HepG2 (cell line): ENCODE measurements around the gene ZBTB4. TPM values are rescaled to one million over a fixed set of nuclear protein-coding genes. Genes with fewer than 3 reads are reported as not detected.
A peak's percentile ranks its signal among the peaks of the same experiment; 100 is the strongest.

Experiments
- FOXK1 ChIP-seq: sonication (generic); formaldehyde crosslinking; IDR thresholded peaks from 2 replicates; pipeline ENCODE4 v1.4.0; 2020; ENCODE audit warnings: low read depth, missing genetic modification reagents, borderline replicate concordance
- HNRNPUL1 ChIP-seq: fragments of 200-400 bp; formaldehyde crosslinking; IDR thresholded peaks from 2 replicates; pipeline ENCODE4 v1.6.1; 2017; ENCODE audit warnings: low read depth, mild to moderate bottlenecking, low read length, moderate library complexity
- MLXIP ChIP-seq: sonication (generic); formaldehyde crosslinking; IDR thresholded peaks from 2 replicates; pipeline ENCODE4 v1.9.0; 2021; ENCODE audit warnings: missing genetic modification reagents, borderline replicate concordance
- SRSF1 ChIP-seq: fragments of 200-400 bp; formaldehyde crosslinking; optimal IDR thresholded peaks from 2 replicates; pipeline ENCODE3; 2017; ENCODE audit warnings: mild to moderate bottlenecking, low read depth, low read length, moderate library complexity
- SRSF4 ChIP-seq: fragments of 200-400 bp; formaldehyde crosslinking; IDR thresholded peaks from one replicate; pipeline ENCODE4 v1.6.1; 2018; ENCODE audit warnings: mild to moderate bottlenecking, low read depth, low read length, moderate library complexity; ENCODE audit not compliant: poor library complexity, severe bottlenecking
- ZBTB2 ChIP-seq: sonication (generic); formaldehyde crosslinking; IDR thresholded peaks from 2 replicates; pipeline ENCODE4 v1.8.0; 2022; ENCODE audit warnings: low read depth, missing genetic modification reagents
- ZNF501 ChIP-seq: sonication (generic); formaldehyde crosslinking; IDR thresholded peaks from 2 replicates; pipeline ENCODE4 v1.5.1; 2020; ENCODE audit warnings: mild to moderate bottlenecking, moderate library complexity, missing genetic modification reagents
- ZNF503 ChIP-seq: sonication (generic); formaldehyde crosslinking; IDR thresholded peaks from 2 replicates; pipeline ENCODE4 v1.4.0; 2020; ENCODE audit warnings: missing genetic modification reagents
- ZNF687 ChIP-seq: sonication (generic); formaldehyde crosslinking; IDR thresholded peaks from 2 replicates; pipeline ENCODE4 v1.5.1; 2020; ENCODE audit warnings: mild to moderate bottlenecking, missing genetic modification reagents, moderate library complexity
- ZNF782 ChIP-seq: sonication (generic); formaldehyde crosslinking; IDR thresholded peaks from 2 replicates; pipeline ENCODE4 v1.4.0; 2020; ENCODE audit warnings: missing genetic modification reagents, mild to moderate bottlenecking, borderline replicate concordance
- polyA plus RNA-seq, 8 experiments: library from polyadenylated mRNA; depleted of rRNA in 3 of 8; stranded (reverse) in 7 of 8; unstranded in 1 of 8; fragments of >200 nt; fragmentation: Illumina TruSeq in 4 of 8; extraction: Trizol in 4 of 8; gene quantifications; 2 replicates each; pipeline versions ENCODE4 v1.2.1 to v1.2.3, GENCODE V29; 2011 to 2016; ENCODE audit warnings: low read depth in 4 of 8, missing spikeins in 1 of 8, mixed read lengths in 1 of 8; ENCODE audit not compliant: insufficient read depth in 1 of 8
- total RNA-seq, 5 experiments: library from RNA; depleted of rRNA; stranded (reverse); fragments of >200 nt; fragmentation: Illumina TruSeq; extraction: Trizol; gene quantifications; 2 replicates each; pipeline ENCODE4 v1.2.3, GENCODE V29; 2016; ENCODE audit warnings: low read depth in 1 of 5
- TF ChIP-seq, protein P1 (sequence below): sonication (generic); formaldehyde crosslinking; IDR thresholded peaks from 2 replicates; pipeline ENCODE4 v1.4.0; 2020; ENCODE audit warnings: missing genetic modification reagents, borderline replicate concordance
- TF ChIP-seq, protein P2 (sequence below): IDR thresholded peaks from 2 replicates; pipeline ENCODE4 v1.6.1; 2018; ENCODE audit warnings: missing genetic modification reagents

The ZBTB4 gene
- total and polyA plus RNA-seq, 2 of the 13 experiments (the other 11 are each of a cell fraction or from before 2014, with no cell fraction given) = 4.3 to 7.4 TPM

DNA sequence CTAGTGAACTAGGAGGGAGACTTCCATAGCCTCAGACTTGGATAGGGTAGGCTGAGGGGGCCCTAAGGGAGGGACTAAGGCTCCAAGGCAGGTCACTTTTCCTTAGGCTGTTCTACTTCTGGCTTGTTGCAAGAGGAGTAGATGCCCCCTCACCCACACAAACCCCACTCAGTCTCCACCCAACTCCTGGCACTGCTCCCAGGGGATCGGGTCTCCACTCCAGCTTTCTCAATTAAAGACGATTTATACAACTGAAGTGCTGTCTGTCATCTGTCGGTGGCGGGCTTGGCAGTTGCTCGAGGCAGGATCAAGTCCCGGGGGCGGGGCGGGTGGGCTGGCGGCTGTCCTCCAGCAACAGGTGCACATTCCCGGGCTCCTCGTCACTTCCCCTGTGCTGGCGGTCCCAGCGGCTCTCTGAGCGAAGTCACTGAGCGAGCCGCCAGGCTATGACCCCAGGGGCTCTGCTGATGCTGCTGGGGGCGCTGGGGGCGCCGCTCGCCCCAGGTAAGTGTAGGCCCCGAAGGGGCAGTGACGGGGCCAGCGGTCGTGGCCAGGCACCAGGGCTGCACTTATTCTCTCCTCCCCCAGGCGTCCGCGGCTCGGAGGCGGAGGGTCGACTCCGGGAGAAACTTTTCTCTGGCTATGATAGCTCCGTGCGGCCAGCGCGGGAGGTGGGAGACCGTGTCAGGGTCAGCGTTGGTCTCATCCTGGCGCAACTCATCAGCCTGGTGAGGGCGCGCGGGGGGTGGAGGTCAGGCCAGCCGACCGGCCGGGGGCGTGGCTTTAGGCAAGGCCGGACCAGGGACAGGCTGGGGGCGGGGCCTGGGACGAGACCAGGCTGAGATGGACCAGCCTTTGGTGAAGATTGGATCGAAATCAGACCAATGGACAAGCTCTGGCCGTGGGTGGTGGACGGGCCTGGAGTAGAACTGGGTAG, 34.5 kb downstream of the ZBTB4 start, which contains the start of gene CHRNB1 (continued):
- TF ChIP-seq, protein P1, sequence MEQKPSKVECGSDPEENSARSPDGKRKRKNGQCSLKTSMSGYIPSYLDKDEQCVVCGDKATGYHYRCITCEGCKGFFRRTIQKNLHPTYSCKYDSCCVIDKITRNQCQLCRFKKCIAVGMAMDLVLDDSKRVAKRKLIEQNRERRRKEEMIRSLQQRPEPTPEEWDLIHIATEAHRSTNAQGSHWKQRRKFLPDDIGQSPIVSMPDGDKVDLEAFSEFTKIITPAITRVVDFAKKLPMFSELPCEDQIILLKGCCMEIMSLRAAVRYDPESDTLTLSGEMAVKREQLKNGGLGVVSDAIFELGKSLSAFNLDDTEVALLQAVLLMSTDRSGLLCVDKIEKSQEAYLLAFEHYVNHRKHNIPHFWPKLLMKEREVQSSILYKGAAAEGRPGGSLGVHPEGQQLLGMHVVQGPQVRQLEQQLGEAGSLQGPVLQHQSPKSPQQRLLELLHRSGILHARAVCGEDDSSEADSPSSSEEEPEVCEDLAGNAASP (CRISPR knock-in tag) = peak; percentile 73; the same call in 1 of the 2 replicates
- TF ChIP-seq HNRNPUL1 (no peak), ZNF501 (peak; percentile 85), ZNF782 (peak; percentile 56; the same call in 1 of the 2 replicates), MLXIP (CRISPR knock-in tag) (no peak), ZNF503 (CRISPR knock-in tag) (no peak), FOXK1 (CRISPR knock-in tag) (no peak), SRSF1 (peak; percentile 52), ZNF687 (CRISPR knock-in tag) (peak; percentile 92), ZBTB2 (peak; percentile 65; the same call in 1 of the 2 replicates), SRSF4 (no peak)
- TF ChIP-seq, protein P2, sequence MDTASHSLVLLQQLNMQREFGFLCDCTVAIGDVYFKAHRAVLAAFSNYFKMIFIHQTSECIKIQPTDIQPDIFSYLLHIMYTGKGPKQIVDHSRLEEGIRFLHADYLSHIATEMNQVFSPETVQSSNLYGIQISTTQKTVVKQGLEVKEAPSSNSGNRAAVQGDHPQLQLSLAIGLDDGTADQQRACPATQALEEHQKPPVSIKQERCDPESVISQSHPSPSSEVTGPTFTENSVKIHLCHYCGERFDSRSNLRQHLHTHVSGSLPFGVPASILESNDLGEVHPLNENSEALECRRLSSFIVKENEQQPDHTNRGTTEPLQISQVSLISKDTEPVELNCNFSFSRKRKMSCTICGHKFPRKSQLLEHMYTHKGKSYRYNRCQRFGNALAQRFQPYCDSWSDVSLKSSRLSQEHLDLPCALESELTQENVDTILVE (CRISPR knock-in tag) = no peak
